Measurements from ENCODE around the gene PARP16.
A peak's percentile ranks its signal among the peaks of the same experiment; 100 is the strongest.

PARP16 gene, protein sequence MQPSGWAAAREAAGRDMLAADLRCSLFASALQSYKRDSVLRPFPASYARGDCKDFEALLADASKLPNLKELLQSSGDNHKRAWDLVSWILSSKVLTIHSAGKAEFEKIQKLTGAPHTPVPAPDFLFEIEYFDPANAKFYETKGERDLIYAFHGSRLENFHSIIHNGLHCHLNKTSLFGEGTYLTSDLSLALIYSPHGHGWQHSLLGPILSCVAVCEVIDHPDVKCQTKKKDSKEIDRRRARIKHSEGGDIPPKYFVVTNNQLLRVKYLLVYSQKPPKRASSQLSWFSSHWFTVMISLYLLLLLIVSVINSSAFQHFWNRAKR

DNA sequence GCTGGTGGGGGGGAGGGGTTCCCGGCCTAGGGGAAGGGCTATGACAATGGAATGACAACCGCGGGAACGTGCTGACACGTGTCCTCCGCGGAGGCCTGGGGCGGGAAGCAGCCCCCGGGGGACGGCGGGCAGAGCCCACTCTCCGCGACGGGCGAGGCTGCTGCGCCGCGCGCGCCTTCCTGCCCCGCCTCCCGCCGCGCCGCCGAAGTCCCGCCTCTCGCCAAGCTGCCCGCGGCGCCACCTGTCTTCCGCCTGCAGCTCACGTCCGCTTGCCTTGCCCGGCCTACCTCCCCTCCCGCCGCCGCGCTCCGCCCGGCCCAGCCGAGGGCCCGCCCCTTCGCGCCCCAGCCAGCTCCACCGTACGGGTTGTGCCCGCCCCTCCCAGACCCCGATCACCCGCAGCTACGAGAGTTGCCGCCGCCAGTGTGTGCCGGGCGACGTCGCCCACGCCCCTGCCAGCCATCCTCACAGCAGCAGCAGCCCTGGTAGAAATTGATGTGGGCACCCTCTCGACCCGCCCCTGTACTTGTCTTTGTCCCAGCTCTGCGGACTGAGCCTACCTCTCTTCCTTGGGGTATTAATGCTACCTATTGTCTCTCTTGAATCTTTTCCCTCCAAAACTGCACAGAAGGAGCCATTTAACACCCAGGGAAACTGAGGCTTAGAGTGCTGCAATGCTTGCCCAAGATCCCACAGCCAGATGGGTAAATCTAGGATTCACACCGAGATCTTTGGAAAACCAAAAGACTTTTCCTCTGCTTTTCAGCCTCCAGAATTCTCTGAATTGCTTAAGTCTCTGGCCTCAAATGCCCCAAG is at the start of gene PARP16:
Gene PARP16, minus strand, starts transcription at position 180 of the 816 bp plus-strand sequence. CDS start 457 bp downstream, outside the sequence.
- Mint-ChIP-seq H3K4me3 (peak within 1 kb of the TSS; percentile 84), H3K27me3 (no peaks in the 10 kb centered on the region), H3K27ac (peak within 1 kb of the TSS; percentile 89), H3K4me1 (ENCODE audit: low read depth) (peaks cover 36% of the 10 kb centered on the region), H3K9me3 (no peaks in the 10 kb centered on the region), H3K36me3 (ENCODE audit: low read depth) (peaks cover 14% of the 10 kb centered on the region)
- peak; percentile 95 for DNase-seq

DNA sequence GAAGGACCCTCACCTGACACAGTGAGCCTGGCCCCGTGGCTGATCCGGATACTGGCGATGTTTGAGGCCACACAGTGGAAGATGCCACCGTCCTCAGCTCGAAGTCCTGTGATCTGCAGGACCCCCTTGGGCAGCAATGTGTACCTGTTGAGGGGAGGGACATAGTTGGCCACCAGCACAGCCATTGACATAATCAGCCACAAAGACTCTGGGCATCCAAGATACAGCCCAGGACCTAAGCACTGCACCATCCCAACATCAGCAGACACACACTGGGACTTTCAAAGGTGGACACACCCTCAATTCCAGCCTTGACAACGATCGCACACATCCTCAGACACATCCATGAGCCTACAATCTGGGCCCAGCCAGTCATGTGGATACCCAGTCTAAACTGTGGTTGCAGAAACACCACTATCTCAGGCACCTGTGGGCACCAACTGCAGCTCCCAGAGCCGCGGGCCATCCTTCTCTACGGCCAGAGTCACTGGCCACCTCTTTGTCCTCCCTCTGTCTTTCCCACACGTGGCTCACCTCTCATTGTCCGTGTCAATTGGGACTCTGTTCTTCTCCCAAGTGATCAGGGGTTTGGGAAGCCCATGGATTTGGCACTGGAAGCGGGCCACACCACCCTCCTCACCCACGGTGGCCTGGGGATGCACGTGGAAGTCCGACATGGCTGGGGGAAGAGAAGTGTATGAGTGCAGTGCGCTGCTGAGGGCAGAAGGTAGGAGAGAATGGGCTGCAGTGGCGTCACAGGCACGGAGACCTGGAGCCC is 48.8 kb upstream of the PARP16 start:
- Mint-ChIP-seq H3K27me3 (peaks cover 4% of the 10 kb centered on the region), H3K4me1 (ENCODE audit: low read depth) (no peaks in the 10 kb centered on the region), H3K9me3 (no peaks in the 10 kb centered on the region), H3K4me3 (no peak overlapping the region), H3K36me3 (ENCODE audit: low read depth) (no peaks in the 10 kb centered on the region), H3K27ac (no peak overlapping the region)
- DNase-seq, result no peak

DNA sequence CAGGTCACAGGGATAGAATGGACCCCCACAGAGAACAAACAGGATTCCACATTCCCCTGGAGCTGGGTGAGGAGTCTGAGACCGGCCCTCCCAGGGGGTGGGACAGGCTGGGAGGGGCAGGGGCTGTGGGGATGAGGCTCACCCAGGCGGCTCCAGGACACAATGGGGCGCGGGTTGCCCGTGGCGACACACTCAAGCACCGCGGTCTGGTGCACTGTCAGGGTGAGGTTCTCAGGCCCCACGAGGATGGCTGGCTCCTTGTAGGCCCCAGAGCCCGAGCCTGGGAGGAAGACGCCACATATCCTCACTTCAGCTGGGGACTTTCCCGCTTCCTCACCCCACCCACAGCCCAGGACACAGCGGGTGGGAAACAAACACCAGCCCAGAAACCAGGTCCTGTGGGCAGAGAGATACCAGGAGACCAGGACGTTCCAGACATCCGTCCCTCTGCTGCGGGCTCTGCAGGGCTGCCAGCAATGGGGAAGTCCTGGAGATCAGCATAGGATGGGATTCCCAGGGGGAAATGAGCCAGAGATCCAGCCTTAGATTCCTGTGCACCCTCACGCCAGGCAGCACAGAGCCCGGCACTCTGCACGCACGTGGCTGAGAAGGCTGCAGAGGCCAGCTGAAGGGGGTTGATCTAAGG is 48.0 kb upstream of the PARP16 start:
- peaks cover 5% of the 10 kb centered on the region for H3K27me3 Mint-ChIP-seq
- no peak for DNase-seq
- no peak overlapping the region for H3K27ac Mint-ChIP-seq
- no peaks in the 10 kb centered on the region for H3K36me3 Mint-ChIP-seq (ENCODE audit: low read depth)
- no peaks in the 10 kb centered on the region for H3K9me3 Mint-ChIP-seq
- no peak overlapping the region for H3K4me3 Mint-ChIP-seq
- no peaks in the 10 kb centered on the region for H3K4me1 Mint-ChIP-seq (ENCODE audit: low read depth)

DNA sequence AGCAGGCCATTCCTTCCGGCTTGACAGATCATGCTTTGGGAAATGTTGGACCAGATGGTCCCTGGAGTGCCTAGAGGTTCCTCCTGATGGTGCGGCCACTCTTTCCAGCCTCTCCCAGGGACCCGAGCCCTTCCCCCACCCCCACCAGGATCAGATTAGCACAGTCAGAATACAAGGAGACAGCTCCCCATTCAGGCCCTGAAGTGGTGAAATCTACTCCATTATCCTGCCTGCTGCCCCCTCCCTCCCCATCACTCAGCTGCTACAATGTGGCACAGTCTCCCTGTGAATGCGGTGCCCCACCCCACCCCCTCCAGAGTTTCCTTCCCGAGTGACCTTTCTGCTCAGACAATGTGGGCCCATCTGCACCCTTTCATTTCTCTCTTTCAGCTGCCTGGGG is 47.2 kb upstream of the PARP16 start:
- DNase-seq, result no peak
- Mint-ChIP-seq H3K36me3 (ENCODE audit: low read depth) (no peaks in the 10 kb centered on the region), H3K27me3 (peaks cover 3% of the 10 kb centered on the region), H3K4me3 (no peak overlapping the region), H3K4me1 (ENCODE audit: low read depth) (no peaks in the 10 kb centered on the region), H3K27ac (no peak overlapping the region), H3K9me3 (no peaks in the 10 kb centered on the region)

DNA sequence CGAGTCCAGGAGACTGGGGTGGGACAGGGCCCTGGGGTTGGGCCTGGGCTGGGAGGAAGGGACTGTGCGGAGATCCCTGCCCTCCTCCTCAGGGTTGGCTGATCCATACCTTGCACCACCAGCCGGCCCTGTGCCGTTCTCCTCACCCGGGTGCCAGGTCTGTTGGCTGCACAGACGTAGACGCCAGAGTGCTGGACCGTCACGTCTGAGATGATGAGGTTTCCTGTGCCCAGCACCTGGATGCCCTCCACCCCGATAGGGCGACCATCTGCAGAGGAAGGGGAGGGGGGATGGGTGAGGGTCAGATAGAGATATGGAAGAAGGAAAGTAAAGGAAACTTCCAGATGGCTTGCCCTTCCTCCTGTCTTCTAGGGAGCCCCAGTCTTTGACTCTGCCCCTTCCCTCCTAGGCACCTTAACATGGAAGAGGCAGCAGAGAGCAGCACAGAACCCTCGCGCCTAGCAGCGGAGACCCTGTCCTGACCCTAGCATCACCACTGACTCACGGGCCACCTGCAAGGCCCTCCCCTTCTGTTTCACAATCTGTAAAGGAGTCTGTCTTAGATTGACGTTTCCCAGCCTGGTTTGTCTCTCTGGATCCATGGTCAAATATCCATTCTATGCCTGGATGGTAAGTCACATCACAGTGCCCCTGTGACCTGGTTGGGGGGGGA is 46.6 kb upstream of the PARP16 start:
- Mint-ChIP-seq H3K36me3 (ENCODE audit: low read depth) (no peaks in the 10 kb centered on the region), H3K4me1 (ENCODE audit: low read depth) (no peaks in the 10 kb centered on the region), H3K27me3 (peaks cover 4% of the 10 kb centered on the region), H3K9me3 (no peaks in the 10 kb centered on the region), H3K4me3 (no peak overlapping the region), H3K27ac (no peak overlapping the region)
- no peak for DNase-seq

DNA sequence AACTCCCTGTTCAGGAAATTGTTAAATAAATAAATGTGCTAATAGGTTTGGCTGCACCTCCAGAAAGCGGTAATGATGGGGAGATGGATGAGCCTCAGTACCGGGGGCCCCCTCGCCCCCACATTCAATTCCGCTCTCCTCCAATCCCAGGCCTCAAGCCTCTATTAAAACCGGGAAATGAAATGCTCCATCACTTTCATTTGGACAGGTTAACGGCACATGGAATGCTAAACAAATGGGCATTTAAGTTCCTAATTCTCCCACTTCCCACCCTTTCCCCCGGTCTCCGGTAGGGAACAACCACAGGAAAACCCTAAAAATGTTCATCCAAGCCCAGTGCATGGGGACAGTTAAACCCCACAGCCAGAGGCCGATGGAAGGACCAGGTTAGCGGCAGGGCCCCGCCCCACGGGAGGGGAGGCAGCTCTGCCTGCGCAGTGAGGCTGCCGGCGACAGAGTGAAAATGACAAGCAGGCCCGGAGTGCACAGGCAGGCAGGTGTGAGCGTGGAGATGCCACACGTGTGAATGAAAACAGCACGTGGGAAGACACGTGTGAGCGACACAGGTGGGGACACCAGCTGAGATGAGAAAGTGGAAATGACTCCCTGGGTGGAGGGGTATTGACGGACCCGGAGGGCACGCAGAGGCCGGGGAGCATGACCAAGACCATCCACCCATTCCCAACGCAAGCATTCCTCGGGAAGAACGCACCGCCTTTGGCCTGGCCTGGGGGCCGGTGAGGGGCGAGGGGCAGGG is 45.9 kb upstream of the PARP16 start:
- no peaks in the 10 kb centered on the region for H3K4me1 Mint-ChIP-seq (ENCODE audit: low read depth)
- H3K4me3 Mint-ChIP-seq, result no peak overlapping the region
- no peak for DNase-seq
- H3K36me3 Mint-ChIP-seq (ENCODE audit: low read depth), result no peaks in the 10 kb centered on the region
- H3K9me3 Mint-ChIP-seq, result no peaks in the 10 kb centered on the region
- H3K27ac Mint-ChIP-seq, result no peak overlapping the region
- peaks cover 10% of the 10 kb centered on the region for H3K27me3 Mint-ChIP-seq

DNA sequence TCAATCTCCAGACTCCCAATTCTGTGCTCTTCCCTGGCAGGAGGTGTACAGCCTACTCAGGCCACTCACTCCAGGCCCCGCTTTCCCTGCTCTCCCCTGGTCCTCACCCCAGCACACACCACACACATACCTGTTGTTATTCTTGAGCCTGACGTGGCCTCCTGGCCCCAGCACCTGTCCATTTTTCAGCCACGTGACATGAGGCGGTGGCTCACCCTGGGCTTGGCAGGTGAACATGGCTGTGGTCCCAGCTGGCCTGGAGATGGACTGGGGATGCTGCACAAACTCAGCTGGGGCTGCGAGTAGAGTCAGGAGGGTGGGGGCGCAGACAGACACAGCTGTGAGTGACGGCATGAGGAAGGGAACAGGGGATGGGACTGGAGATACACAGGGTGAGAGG is 45.1 kb upstream of the PARP16 start:
- H3K27ac Mint-ChIP-seq, result no peak overlapping the region
- H3K9me3 Mint-ChIP-seq, result no peaks in the 10 kb centered on the region
- H3K27me3 Mint-ChIP-seq, result peaks cover 11% of the 10 kb centered on the region
- no peak for DNase-seq
- no peaks in the 10 kb centered on the region for H3K4me1 Mint-ChIP-seq (ENCODE audit: low read depth)
- no peak overlapping the region for H3K4me3 Mint-ChIP-seq
- no peaks in the 10 kb centered on the region for H3K36me3 Mint-ChIP-seq (ENCODE audit: low read depth)

DNA sequence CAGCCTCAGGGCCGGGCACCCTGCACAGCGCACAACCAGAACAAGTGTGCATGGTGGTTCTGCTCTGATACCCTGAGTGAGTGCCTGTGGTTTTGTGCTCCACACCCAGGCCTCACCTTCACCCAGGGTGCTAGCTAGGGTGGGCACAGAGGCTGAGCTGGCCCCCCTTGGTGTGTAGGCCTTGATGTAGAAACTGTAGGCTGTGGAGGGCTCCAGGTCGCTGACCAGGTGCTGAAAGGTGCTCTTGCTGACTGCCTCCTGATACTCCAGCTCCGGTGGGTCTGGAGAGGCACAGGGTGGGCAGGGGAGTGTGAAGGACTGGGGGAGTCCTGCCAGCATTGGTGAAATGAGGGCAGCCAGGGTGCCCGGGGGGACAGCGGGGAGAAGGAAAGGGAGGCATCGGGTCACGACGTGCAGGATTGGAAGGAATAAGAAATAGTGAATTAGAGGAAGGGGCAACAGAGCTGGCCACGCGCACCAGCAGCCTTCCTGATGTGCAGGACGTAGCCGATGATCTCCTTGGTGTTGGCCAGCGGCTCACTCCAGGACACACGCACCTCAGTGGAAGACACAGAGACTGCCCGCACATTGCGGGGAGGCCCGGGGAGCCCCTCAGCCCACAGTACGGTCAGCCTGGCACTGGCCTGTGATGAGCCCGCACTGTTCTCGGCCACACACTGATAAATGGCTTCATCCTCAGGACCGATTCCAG is 44.4 kb upstream of the PARP16 start:
- no peaks in the 10 kb centered on the region for H3K4me1 Mint-ChIP-seq (ENCODE audit: low read depth)
- H3K9me3 Mint-ChIP-seq, result no peaks in the 10 kb centered on the region
- no peak overlapping the region for H3K27ac Mint-ChIP-seq
- H3K4me3 Mint-ChIP-seq, result no peak overlapping the region
- H3K27me3 Mint-ChIP-seq, result peaks cover 12% of the 10 kb centered on the region
- DNase-seq, result no peak
- H3K36me3 Mint-ChIP-seq (ENCODE audit: low read depth), result no peaks in the 10 kb centered on the region

DNA sequence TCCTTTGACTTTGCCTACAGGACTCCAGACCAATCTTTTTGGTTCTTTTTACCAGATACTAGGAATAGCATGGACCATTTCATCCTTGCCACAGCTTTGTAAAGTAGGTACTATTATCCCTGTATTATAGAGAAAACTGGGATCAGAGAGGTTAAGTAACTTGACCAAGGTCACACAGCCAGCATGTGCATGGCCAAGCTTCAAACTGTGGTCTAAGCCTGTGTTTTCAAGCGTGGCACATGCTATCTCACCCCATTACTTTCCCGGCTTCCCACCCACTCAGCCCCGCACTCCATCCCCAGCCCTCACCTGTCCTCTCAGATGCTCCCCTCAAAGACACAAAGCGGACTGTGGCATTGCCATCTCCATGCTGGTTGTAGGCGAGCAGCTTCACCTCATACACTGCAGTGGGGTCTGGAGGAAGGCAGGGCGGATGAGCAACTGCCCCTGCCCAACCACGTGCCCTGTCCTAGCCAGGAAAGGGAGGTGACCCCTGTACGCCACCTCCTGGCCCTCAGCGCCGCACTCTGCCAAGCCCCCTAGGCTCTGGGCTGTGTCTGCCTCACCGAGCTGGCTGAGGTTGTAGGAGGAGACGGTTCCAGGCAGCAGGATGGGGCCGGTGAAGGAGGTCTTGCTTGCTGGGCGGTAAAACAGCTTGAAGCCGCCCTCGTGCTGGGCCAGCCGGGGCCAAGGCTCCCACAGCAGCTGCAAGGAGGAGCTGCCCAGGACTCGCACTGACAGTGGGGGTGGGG is 43.5 kb upstream of the PARP16 start:
- H3K4me1 Mint-ChIP-seq (ENCODE audit: low read depth), result no peaks in the 10 kb centered on the region
- H3K27me3 Mint-ChIP-seq, result peaks cover 14% of the 10 kb centered on the region
- no peaks in the 10 kb centered on the region for H3K9me3 Mint-ChIP-seq
- no peak for DNase-seq
- no peaks in the 10 kb centered on the region for H3K36me3 Mint-ChIP-seq (ENCODE audit: low read depth)
- H3K4me3 Mint-ChIP-seq, result no peak overlapping the region
- no peak overlapping the region for H3K27ac Mint-ChIP-seq

DNA sequence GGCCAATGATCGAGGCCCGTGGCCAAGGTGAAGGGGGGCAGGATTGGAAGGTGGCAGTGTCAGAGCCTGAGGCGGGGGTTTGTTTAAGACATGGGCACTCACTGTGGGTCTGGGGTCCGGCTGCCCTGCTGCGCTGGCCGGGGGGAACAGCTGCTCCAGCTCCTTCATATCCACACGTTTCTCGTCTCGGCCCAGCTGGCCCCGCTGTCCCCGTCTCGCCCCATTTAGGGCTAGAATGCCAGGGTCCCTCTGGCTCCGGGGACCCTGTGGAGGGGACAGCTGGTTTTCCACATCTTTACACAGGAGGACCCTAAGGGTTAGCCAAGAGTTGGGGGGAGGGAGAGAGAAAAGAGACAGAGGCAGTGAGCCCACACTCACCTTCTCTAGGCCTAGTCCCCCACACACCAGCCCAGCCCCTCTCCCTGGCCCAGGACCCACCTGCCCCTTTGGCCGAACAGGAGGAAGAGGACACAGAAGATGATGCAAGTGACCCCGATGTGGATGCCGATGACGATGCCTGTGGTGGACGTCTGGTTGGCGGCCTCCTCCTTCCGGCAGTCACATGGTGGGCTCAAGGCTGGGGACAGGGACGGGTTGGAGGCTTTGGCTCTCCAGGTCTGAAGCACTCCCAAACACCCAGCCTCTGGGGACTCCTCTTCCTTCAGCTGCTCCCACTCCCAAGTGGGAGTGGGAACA is 42.8 kb upstream of the PARP16 start:
- Mint-ChIP-seq H3K36me3 (ENCODE audit: low read depth) (no peaks in the 10 kb centered on the region), H3K4me1 (ENCODE audit: low read depth) (no peaks in the 10 kb centered on the region), H3K4me3 (no peak overlapping the region), H3K9me3 (no peaks in the 10 kb centered on the region), H3K27me3 (peaks cover 14% of the 10 kb centered on the region), H3K27ac (no peak overlapping the region)
- no peak for DNase-seq

DNA sequence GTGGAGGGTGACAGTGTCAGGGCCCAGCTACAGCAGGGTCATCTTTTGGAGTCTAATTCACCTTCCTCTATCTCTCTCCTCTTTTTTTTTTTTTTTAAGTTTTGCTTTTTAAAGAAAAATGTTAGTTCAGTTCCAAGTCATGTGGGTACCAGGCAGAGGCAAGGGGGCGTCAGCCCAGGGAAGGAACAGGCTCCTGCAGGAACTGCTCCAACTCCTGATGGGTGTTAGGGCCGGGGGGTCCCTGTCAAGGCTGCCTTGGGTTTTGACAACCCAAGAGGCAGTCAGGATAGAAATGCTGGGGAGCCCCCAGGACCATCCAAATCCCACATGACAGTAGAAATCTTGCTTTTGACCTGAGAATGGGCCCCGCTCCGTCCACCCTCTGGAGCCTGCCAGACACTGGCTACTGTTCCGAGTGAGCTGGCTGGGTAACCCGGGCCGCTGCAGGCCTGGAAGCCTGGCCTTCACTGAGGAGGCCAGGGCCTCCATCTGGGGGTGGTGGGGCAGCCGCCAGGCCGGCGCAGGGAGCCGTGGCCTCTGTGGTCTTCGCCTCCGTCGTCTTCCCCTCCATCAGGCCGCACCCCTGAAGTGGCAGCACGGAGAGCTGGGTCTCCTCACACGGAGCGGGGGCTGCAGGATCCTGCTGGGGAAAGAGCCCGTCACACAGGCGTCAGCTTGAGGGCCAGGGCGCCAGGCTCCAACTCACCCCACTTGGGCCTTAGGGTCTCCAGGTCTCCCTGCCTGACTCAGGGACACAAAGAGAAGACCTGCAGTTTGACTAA is 42.0 kb upstream of the PARP16 start:
- Mint-ChIP-seq H3K27ac (no peak overlapping the region), H3K4me1 (ENCODE audit: low read depth) (no peaks in the 10 kb centered on the region), H3K36me3 (ENCODE audit: low read depth) (no peaks in the 10 kb centered on the region), H3K9me3 (no peaks in the 10 kb centered on the region), H3K27me3 (peaks cover 17% of the 10 kb centered on the region), H3K4me3 (no peak overlapping the region)
- no peak for DNase-seq
